Activated T-cell treated with anti-CD3 and anti-CD28 coated beads for 1 hour (primary cell): Measurements from ENCODE around the gene HECTD1.
"Not testable (repeated sequence)": the region's sequence is repeated elsewhere in the genome, so short reads cannot be mapped to it uniquely, and the experiment has no call there.

Source experiments
- DNase-seq: peaks from one replicate; pipeline ENCODE4 v3.0.0-alpha.2; 2020; ENCODE audit warnings: low read depth

HECTD1 gene

DNA sequence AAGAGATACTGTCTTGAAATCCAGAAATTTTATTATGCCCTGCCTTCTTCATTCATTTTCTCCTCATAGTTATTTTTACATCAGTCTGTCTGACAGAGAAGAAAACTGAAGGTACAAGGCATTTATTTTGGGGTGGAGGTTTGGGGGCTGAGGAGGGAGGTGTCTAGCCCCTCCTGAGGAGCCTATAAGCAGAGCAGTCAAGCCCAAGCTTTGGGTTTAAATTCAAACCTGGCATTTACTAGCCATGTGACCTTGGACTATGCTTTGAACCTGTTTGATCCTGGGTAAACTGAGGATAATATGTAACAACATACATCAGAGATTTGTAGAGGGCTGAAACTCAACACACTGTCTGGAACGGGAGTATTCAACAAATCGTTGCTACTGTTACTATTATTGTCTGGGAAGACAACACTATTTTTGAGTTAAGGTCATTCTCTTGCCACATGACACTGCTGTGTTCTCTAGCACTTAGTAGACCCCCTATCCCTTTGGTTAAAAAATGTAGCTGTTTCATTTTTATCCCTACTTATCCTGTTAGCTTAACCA lies 115.4 kb downstream of the HECTD1 start:
- no peak for DNase-seq

DNA sequence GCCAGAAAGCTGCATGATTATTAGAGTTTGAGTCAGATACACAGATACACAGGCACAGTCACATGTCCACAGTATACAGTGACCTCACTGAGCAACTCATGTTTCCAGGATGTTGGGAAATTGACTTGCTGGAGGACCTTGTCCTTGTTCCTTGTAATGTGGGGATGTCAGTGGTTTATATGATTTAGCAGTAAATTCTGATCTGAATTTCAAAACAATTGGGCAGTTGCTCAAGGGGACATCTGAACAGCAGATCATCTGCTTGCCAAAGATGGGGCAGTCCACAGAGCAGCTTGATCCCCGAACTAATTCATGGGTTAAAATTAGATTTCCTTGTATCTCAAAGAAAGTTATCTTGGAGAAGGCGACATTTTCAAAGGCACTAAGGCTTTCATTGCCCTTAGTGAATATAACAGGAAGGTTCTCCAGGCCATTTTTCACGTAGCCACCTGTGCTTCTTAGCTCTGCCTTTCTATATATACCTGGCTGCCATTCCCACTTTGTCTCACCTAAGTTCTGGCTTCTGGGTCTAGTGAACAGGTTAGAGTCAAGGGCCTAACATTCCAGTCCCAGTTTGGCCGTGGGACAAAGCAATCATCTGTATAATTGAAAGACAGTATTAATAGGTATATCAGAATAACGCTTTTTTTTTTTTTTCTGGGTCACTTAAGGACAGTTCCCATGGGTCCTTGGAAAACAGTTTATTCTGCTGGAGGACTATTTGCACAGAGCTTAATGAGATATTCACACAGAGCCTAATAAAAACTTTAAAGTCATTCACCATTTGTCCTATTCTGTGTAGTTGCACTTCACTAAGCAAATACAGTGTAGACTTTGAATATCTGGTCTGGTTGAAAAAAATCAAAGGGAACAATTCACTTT lies 116.5 kb downstream of the HECTD1 start:
- DNase-seq: no peak

- not testable (repeated sequence) for DNase-seq
Observed at GRCh38 chr14:31086466-31086865, 121.1 kb downstream of the HECTD1 start.

DNA sequence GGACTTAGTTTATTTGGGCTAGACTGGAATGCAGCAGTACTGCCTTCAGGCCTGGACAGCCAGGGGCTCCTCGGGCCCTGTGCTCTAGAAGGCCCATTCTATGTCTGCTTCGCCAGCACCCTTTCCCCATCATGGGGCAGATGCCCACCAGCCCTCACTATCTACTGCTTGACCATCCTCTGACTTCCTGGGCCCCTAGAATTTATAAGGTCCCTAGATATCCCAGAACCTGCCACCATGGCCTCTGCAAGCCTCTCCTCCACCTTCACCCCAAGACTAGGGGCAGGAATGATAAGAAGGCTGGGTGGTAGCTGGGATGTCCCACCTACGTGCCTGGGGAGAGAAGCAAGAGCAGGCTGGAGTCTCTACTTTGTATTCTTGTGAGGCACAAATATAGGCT lies 122.6 kb downstream of the HECTD1 start:
- DNase-seq: no peak

DNA sequence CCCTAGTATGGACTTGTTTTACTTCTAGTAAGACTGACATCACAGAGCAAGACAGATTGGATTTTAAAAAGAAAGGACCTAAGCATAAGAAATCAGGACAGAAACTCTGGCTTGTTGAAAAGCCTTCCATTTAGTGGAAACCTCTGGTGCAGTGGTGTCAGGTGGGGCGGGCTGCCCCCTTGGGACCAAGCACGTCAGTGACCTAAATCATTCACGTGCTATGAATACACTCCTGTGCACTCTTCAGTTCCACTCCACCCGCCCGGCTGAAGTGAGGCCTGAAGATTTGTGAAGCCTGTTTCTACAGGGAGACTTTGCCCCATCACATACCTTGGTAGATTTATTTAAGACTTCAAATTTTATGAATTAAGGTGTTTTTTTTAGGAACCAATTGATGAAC lies 123.2 kb downstream of the HECTD1 start:
- DNase-seq: no peak

DNA sequence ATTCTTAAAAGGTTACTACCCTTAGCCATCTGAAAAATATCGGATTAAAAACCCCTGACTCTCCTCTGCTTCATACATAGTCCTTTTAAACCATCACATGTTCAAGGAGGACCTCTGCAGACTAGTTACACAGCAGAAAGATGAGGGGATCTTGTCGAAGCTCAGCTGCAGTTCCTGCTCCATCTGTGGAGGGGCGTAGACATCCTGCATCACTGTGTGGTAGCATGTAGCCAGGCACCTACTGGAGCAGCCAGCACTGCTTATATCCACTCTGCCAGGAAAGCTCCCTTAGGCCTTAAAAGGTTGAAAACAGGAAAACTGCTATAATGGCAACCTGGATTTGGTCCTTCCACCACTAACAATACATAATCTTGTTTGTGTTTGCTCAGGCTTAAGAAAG lies 123.8 kb downstream of the HECTD1 start:
- no peak for DNase-seq

- DNase-seq: no peak
Observed at GRCh38 chr14:31080484-31080883, 127.1 kb downstream of the HECTD1 start.

GRCh38 chr14:31080056-31080455 lies 127.5 kb downstream of the HECTD1 start:
- DNase-seq: no peak

GRCh38 chr14:31078766-31079165 lies 128.8 kb downstream of the HECTD1 start:
- DNase-seq: no peak

- DNase-seq: no peak
Observed at GRCh38 chr14:31075144-31075543, 132.4 kb downstream of the HECTD1 start.

DNA sequence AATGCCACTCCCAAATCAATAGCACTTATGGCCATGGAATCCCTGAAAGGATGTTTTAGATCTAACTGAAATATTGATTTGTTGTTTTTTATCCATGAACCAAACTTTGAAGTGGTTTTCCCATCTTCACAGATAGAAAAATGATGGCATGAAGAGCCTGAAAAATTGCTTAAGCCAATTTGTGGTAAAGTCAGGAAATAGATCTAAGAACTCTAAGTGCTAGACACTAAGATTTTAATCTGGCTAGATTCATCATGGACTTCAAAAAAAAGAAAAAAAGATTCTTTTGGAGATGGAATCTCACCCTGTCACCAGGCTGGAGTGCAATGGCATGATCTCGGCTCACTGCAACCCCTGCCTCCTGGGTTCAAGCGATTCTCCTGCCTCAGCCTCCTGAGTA lies 136.4 kb downstream of the HECTD1 start:
- DNase-seq: no peak

- DNase-seq: no peak
Observed at GRCh38 chr14:31070431-31070830, 137.2 kb downstream of the HECTD1 start.

GRCh38 chr14:31069343-31069742 lies 138.2 kb downstream of the HECTD1 start:
- no peak for DNase-seq

- no peak for DNase-seq
Observed at GRCh38 chr14:31068235-31068634, 139.4 kb downstream of the HECTD1 start.

DNA sequence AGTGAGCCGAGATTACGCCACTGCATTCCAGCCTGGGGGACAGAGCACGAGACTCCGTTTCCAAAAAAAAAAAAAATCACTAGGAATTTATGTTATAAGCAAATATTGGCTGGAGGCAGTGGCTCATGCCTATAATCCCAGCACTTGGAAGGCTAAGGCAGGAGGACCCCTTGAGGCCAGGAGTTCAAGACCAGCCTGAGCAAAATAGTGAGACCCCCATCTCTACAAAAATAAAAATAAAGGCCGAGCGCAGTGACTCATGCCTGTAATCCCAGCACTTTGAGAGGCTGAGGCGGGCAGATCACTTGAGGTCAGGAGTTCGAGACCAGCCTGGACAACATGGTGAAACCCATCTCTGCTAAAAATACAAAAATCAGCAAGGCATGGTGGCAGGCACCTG lies 144.7 kb downstream of the HECTD1 start:
- not testable (repeated sequence) for DNase-seq

DNA sequence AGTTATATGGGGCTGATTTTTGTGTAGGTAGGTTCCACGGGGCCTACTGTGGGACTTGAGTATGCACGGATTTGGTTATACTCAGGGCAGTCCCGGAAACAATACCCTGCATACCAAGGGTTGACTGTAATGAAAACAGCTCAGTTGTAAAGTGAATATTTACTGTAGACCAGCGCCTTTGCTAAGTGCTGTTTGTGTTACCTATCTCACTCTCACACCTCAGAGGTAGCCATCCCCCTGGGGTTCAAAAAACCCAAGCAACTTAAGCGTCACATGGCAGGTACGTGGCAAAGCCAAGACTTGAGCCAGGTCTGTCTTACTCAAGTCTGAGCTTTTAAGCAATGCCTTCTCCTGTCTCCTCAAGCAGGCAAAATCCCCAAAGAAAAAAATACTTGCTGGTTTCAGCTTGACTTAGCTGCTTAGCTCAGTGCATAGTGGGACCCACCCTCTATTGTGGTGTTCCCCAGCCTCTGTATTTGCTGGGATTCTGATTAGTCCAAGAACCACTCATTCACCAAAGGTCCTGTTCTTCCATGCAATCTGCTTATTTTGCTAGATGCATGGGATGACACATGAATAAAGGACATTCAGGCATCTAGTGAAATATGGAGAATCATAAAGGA lies 147.2 kb downstream of the HECTD1 start:
- no peak for DNase-seq

- no peak for DNase-seq
Observed at GRCh38 chr14:31059152-31059924, 148.3 kb downstream of the HECTD1 start.

GRCh38 chr14:31057701-31058364 lies 149.8 kb downstream of the HECTD1 start:
- DNase-seq: no peak

- no peak for DNase-seq
Observed at GRCh38 chr14:31057035-31057434, 150.6 kb downstream of the HECTD1 start.

DNA sequence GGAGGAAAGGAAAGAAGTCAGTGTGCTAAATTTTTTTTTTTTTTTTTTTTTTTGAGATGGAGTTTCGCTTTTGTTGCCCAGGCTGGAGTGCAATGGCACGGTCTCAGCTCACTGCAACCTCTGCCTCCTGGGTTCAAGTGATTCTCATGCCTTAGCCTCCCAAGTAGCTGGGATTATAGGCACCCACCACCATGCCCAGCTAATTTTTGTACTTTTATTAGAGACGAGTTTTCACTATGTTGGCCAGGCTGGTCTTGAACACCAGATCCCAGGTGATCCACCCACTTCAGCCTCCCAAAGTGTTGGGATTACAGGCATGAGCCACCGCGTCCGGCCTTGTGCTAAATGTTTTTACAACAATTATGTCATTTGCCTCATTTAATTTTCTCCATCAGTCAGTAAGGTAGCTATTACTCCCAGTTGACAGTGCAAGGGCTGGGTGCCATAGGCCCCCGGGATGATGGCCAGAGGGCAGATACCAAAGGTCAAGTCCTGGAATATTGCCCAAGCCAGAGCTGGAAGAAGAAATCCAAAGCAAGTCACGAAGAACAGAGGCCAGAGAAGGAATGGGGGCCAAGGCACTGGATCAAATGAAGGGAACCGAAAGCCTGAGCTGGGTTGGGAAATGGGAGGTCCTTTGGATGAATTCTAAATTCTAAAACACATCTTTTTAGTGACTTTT lies 154.5 kb downstream of the HECTD1 start:
- not testable (repeated sequence) for DNase-seq

DNA sequence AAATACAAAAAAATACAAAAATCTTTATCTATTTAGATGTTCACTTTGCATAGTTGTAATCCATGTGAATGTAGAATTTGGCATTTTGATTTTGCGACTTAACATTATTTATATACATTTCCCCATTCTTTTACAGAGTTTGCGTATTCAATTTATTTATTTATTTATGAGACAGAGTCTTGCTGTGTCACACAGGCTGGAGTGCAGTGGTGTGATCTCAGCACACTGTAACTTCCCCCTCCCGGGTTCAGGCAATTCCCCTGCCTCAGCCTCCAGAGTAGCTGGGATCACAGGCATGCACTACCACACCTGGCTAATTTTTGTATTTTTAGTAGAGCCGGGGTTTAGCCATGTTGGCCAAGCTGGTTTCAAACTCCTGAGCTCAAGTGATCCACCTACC lies 156.1 kb downstream of the HECTD1 start:
- no peak for DNase-seq
